ENCODE results near the gene ZNF804A. TPM values are rescaled to one million over a fixed set of nuclear protein-coding genes. Genes with fewer than 3 reads are reported as not detected.

ZNF804A gene
- total and polyA plus RNA-seq, 2 experiments from 2014 or later = 0.65 to 0.70 TPM

- no peak overlapping the region for H3K4me3 ChIP-seq
- TF ChIP-seq EZH2 (IDR thresholded peaks at IDR 0.05; ENCODE audit: insufficient read depth, poor library complexity, severe bottlenecking) (no peak), EZH2phosphoT487 (IDR thresholded peaks at IDR 0.05; ENCODE audit: insufficient read depth, low read depth) (no peak)
- H2AFZ ChIP-seq = peak overlapping the region; percentile 49
- no peaks in the 10 kb centered on the region for H3K36me3 ChIP-seq (ENCODE audit: low read depth)
- H3F3A ChIP-seq (ENCODE audit: insufficient read depth) = no peaks in the 10 kb centered on the region
- in situ Hi-C loops (cut with MboI) = no loop called here
- no peaks in the 10 kb centered on the region for H3K9me3 ChIP-seq (ENCODE audit: low read depth)
- no peaks in the 10 kb centered on the region for H4K20me1 ChIP-seq (ENCODE audit: insufficient read depth)
- H3K27ac ChIP-seq = no peak overlapping the region
- DNase-seq = peak; percentile 2
- WGBS, 2 experiments (ENCODE audit: low coverage in 1 of 2, low lambda C conversion rate in 2 of 2, missing lambda C conversion rate in 2 of 2) = 47 to 48% methylated on average over 5 of the region's 5 CpGs
- H3K9me2 ChIP-seq (ENCODE audit: insufficient read depth) = 0 out of 2 replicates have a peak, but pooled peaks cover 3% of the 10 kb centered on the region
- no peaks in the 10 kb centered on the region for H3K79me2 ChIP-seq (ENCODE audit: insufficient read depth)
- no peaks in the 10 kb centered on the region for H3K27me3 ChIP-seq (replicated peaks; ENCODE audit: insufficient read depth)
- no peak overlapping the region for H3K9ac ChIP-seq
- H3K4me2 ChIP-seq (ENCODE audit: unreplicated experiment) = peak overlapping the region; percentile 4
- no peaks in the 10 kb centered on the region for H3K4me1 ChIP-seq (ENCODE audit: insufficient read depth)
Observed at GRCh38 chr2:184938221-184938985, 340.1 kb downstream of the ZNF804A start.

DNA sequence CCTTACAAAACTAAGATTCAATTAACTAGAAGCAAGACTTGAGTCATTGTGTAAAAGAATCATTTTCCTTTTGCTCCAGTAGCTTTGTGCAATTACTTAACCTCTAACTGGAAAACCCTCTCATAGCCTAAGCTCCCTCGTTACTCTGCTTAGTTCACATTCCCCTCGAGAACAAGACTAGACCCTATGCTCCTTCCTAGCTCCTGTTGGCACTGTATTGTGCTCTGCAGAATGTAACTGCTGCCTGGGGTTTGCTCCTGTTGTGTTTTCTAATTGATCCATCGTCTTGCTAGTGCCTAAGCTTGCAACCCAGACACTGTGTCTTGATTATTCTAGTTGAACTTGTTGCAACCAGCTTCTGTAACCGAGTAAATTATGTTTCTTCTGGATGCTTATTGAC is 347.0 kb downstream of the ZNF804A start:
- Histone ChIP-seq H3F3A (ENCODE audit: insufficient read depth) (no peaks in the 10 kb centered on the region), H2AFZ (no peak overlapping the region), H3K9me3 (ENCODE audit: low read depth) (no peaks in the 10 kb centered on the region), H3K9me2 (ENCODE audit: insufficient read depth) (0 out of 2 replicates have a peak, but pooled peaks cover 3% of the 10 kb centered on the region), H3K4me1 (ENCODE audit: insufficient read depth) (no peaks in the 10 kb centered on the region), H3K27ac (no peak overlapping the region), H3K79me2 (ENCODE audit: insufficient read depth) (no peaks in the 10 kb centered on the region), H3K4me3 (no peak overlapping the region), H3K27me3 (replicated peaks; ENCODE audit: insufficient read depth) (no peaks in the 10 kb centered on the region), H4K20me1 (ENCODE audit: insufficient read depth) (no peaks in the 10 kb centered on the region), H3K9ac (no peak overlapping the region), H3K4me2 (ENCODE audit: unreplicated experiment) (no peak overlapping the region), H3K36me3 (ENCODE audit: low read depth) (no peaks in the 10 kb centered on the region)
- DNase-seq = no peak
- 3 to 10% methylated on average over 4 of the region's 4 CpGs for WGBS, 2 experiments (ENCODE audit: low coverage in 1 of 2, low lambda C conversion rate in 2 of 2, missing lambda C conversion rate in 2 of 2)
- TF ChIP-seq EZH2 (IDR thresholded peaks at IDR 0.05; ENCODE audit: insufficient read depth, poor library complexity, severe bottlenecking) = no peak
- in situ Hi-C loops (cut with MboI) = no loop called here

DNA sequence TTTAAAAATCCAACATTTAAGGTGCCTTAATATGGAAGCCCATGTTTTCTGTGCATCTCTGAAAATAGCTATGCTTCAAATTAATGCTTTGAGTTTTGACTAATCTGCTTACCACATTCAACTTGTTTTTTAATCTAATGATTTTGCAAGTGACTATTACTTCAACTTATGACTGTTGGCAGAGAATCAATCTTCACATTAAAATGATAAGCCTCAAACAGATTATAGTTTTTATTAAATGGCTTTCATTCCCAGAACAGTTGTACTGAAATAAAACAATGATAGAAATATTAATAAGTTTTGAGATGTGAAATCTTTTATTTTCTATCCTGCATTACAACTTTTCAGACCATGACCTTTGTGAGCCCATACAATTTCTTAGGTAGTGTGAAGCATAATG is 347.5 kb downstream of the ZNF804A start:
- H3F3A ChIP-seq (ENCODE audit: insufficient read depth) = no peaks in the 10 kb centered on the region
- H3K4me3 ChIP-seq = no peak overlapping the region
- H3K9ac ChIP-seq = no peak overlapping the region
- no peak overlapping the region for H3K27ac ChIP-seq
- in situ Hi-C loops (cut with MboI) = no loop called here
- DNase-seq = no peak
- TF ChIP-seq EZH2phosphoT487 (IDR thresholded peaks at IDR 0.05; ENCODE audit: insufficient read depth, low read depth) (no peak), EZH2 (IDR thresholded peaks at IDR 0.05; ENCODE audit: insufficient read depth, poor library complexity, severe bottlenecking) (no peak)
- H3K9me3 ChIP-seq (ENCODE audit: low read depth) = no peaks in the 10 kb centered on the region
- H3K9me2 ChIP-seq (ENCODE audit: insufficient read depth) = 0 out of 2 replicates have a peak, but pooled peaks cover 3% of the 10 kb centered on the region
- no peaks in the 10 kb centered on the region for H3K36me3 ChIP-seq (ENCODE audit: low read depth)
- H2AFZ ChIP-seq = no peak overlapping the region
- no peaks in the 10 kb centered on the region for H3K4me1 ChIP-seq (ENCODE audit: insufficient read depth)
- no peaks in the 10 kb centered on the region for H4K20me1 ChIP-seq (ENCODE audit: insufficient read depth)
- H3K4me2 ChIP-seq (ENCODE audit: unreplicated experiment) = no peak overlapping the region
- no peaks in the 10 kb centered on the region for H3K27me3 ChIP-seq (replicated peaks; ENCODE audit: insufficient read depth)
- H3K79me2 ChIP-seq (ENCODE audit: insufficient read depth) = no peaks in the 10 kb centered on the region

- Histone ChIP-seq H2AFZ (no peak overlapping the region), H3K9me3 (ENCODE audit: low read depth) (no peaks in the 10 kb centered on the region), H4K20me1 (ENCODE audit: insufficient read depth) (no peaks in the 10 kb centered on the region), H3K4me1 (ENCODE audit: insufficient read depth) (no peaks in the 10 kb centered on the region), H3K4me3 (no peak overlapping the region), H3K27ac (no peak overlapping the region), H3K79me2 (ENCODE audit: insufficient read depth) (no peaks in the 10 kb centered on the region), H3K9me2 (ENCODE audit: insufficient read depth) (peaks cover 8% of the 10 kb centered on the region; the same call in 1 of the 2 replicates), H3K36me3 (ENCODE audit: low read depth) (no peaks in the 10 kb centered on the region), H3K27me3 (replicated peaks; ENCODE audit: insufficient read depth) (no peaks in the 10 kb centered on the region), H3F3A (ENCODE audit: insufficient read depth) (no peaks in the 10 kb centered on the region), H3K4me2 (ENCODE audit: unreplicated experiment) (no peak overlapping the region), H3K9ac (no peak overlapping the region)
- TF ChIP-seq EZH2 (IDR thresholded peaks at IDR 0.05; ENCODE audit: insufficient read depth, poor library complexity, severe bottlenecking) = no peak
- TF ChIP-seq EZH2phosphoT487 (IDR thresholded peaks at IDR 0.05; ENCODE audit: insufficient read depth, low read depth) = no peak
- DNase-seq = no peak
- 26 to 27% methylated on average over 3 of the region's 3 CpGs for WGBS, 2 experiments (ENCODE audit: low coverage in 1 of 2, low lambda C conversion rate in 2 of 2, missing lambda C conversion rate in 2 of 2)
- in situ Hi-C loops (cut with MboI) = no loop called here
Observed at GRCh38 chr2:184956856-184957255, 358.5 kb downstream of the ZNF804A start.

All from GM23248 (cell line).